Stimulated activated CD4-positive, alpha-beta T cell treated with anti-CD3 and anti-CD28 coated beads, Interleukin-4, amount 100 ng/mL, for 24 hours (primary cell): ENCODE measurements around the gene BPIFB3.

ENCODE experiments used
- DNase-seq: peaks from one replicate; pipeline ENCODE4 v3.0.0-alpha.2; 2020

The BPIFB3 gene

GRCh38 chr20:33064572-33065287 is 11.0 kb downstream of the BPIFB3 start:
- no peak for DNase-seq

- DNase-seq: no peak
These were observed 12.1 kb downstream of the BPIFB3 start for GRCh38 chr20:33065785-33066184.

- DNase-seq: no peak
These were observed 14.1 kb downstream of the BPIFB3 start for GRCh38 chr20:33067806-33068205.

- DNase-seq: no peak
These were observed 14.7 kb downstream of the BPIFB3 start for GRCh38 chr20:33068251-33068939.

GRCh38 chr20:33069673-33070072 is 16.0 kb downstream of the BPIFB3 start:
- DNase-seq: no peak

GRCh38 chr20:33070111-33071053 is 16.7 kb downstream of the BPIFB3 start:
- no peak for DNase-seq

GRCh38 chr20:33071198-33071597 is 17.5 kb downstream of the BPIFB3 start:
- no peak for DNase-seq

GRCh38 chr20:33072362-33072761 is 18.7 kb downstream of the BPIFB3 start:
- DNase-seq: no peak

GRCh38 chr20:33072813-33073212 is 19.1 kb downstream of the BPIFB3 start:
- no peak for DNase-seq

- no peak for DNase-seq
These were observed 21.0 kb downstream of the BPIFB3 start for GRCh38 chr20:33074675-33075074.

GRCh38 chr20:33075281-33075680 is 21.6 kb downstream of the BPIFB3 start:
- no peak for DNase-seq

- no peak for DNase-seq
These were observed 23.1 kb downstream of the BPIFB3 start for GRCh38 chr20:33076662-33077372.

- DNase-seq: no peak
These were observed 25.6 kb downstream of the BPIFB3 start, which contains the start of gene BPIFB4 for GRCh38 chr20:33079259-33079658. Gene BPIFB4, plus strand, starts transcription at chr20:33079643. Its CDS starts 1,884 bp downstream, at chr20:33081527.

- no peak for DNase-seq
These were observed 27.9 kb downstream of the BPIFB3 start for GRCh38 chr20:33081411-33082154.

GRCh38 chr20:33082546-33082945 is 28.8 kb downstream of the BPIFB3 start:
- no peak for DNase-seq

GRCh38 chr20:33083544-33084340 is 30.0 kb downstream of the BPIFB3 start:
- DNase-seq: no peak

GRCh38 chr20:33084722-33085121 is 31.0 kb downstream of the BPIFB3 start:
- DNase-seq: no peak

GRCh38 chr20:33086052-33086722 is 32.5 kb downstream of the BPIFB3 start:
- DNase-seq: no peak

GRCh38 chr20:33091147-33091546 is 37.4 kb downstream of the BPIFB3 start:
- DNase-seq: no peak

GRCh38 chr20:33091693-33092092 is 38.0 kb downstream of the BPIFB3 start:
- no peak for DNase-seq
